Measurements from ENCODE around the gene NT5C1A.

The NT5C1A gene

GRCh38 chr1:39671793-39672550 lies at the start of gene NT5C1A:
Gene NT5C1A, minus strand, starts transcription at chr1:39672107. Its CDS starts 69 bp downstream, at chr1:39672038.
- CTCF ChIA-PET = interaction anchor here (0.7 to 18.6 kb wide), 28 partner anchors 10 to 133 kb away, joined by 3 to 362 read pairs (median 5); partner anchors contain the start of gene HPCAL4
- POLR2A ChIA-PET = no interaction called here
- TF ChIP-seq, protein P1, sequence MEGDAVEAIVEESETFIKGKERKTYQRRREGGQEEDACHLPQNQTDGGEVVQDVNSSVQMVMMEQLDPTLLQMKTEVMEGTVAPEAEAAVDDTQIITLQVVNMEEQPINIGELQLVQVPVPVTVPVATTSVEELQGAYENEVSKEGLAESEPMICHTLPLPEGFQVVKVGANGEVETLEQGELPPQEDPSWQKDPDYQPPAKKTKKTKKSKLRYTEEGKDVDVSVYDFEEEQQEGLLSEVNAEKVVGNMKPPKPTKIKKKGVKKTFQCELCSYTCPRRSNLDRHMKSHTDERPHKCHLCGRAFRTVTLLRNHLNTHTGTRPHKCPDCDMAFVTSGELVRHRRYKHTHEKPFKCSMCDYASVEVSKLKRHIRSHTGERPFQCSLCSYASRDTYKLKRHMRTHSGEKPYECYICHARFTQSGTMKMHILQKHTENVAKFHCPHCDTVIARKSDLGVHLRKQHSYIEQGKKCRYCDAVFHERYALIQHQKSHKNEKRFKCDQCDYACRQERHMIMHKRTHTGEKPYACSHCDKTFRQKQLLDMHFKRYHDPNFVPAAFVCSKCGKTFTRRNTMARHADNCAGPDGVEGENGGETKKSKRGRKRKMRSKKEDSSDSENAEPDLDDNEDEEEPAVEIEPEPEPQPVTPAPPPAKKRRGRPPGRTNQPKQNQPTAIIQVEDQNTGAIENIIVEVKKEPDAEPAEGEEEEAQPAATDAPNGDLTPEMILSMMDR (IDR thresholded peaks at IDR 0.05; ENCODE audit: insufficient read depth, low read length, missing control alignments) = no peak
- peak within 1 kb of the TSS; percentile 47 for H3K4me3 ChIP-seq (ENCODE audit: low read depth, low read length)
- no peak for DNase-seq (ENCODE audit: low read depth, low spot score)

DNA sequence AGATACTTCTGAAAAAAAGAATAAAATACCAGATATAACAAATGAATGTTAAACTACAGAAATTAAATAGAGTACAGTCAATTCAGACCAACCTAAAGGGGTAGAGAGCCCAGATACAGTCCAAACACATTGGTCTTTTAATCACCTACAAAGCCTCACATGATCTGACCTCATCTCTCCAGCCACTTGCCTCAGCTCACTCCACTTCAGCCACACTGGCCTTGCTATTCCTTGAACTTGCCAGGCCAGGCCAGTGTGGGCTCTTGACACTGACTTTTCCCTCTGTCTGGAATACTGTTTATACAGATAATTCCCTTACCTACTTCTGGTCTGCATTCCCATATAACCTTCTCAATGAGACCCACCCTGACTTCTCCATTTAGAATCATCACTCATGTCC lies 49.8 kb upstream of the NT5C1A start:
- TF ChIP-seq, protein P1 (IDR thresholded peaks at IDR 0.05; ENCODE audit: insufficient read depth, low read length, missing control alignments) = no peak
- no peak overlapping the region for H3K4me3 ChIP-seq (ENCODE audit: low read depth, low read length)
- DNase-seq (ENCODE audit: low read depth, low spot score) = no peak
- ChIA-PET CTCF (interaction anchor here (0.7 to 13.5 kb wide), 3 partner anchors 49 to 114 kb away, joined by 3 to 182 read pairs (median 4); no protein-coding TSS in a partner anchor), POLR2A (no interaction called here)

- no peak for DNase-seq (ENCODE audit: low read depth, low spot score)
- ChIA-PET POLR2A (interaction anchor here (0.7 kb wide), 1 partner anchor 144 kb away, joined by 6 read pairs; no protein-coding TSS in a partner anchor), CTCF (interaction anchor here (0.6 to 13.5 kb wide), 23 partner anchors 9 to 618 kb away, joined by 3 to 182 read pairs (median 4); partner anchors contain the start of gene NT5C1A)
- H3K4me3 ChIP-seq (ENCODE audit: low read depth, low read length) = no peak overlapping the region
- TF ChIP-seq, protein P1 (IDR thresholded peaks at IDR 0.05; ENCODE audit: insufficient read depth, low read length, missing control alignments) = peak; percentile 28
Measured at GRCh38 chr1:39720094-39720999, 48.4 kb upstream of the NT5C1A start.

DNA sequence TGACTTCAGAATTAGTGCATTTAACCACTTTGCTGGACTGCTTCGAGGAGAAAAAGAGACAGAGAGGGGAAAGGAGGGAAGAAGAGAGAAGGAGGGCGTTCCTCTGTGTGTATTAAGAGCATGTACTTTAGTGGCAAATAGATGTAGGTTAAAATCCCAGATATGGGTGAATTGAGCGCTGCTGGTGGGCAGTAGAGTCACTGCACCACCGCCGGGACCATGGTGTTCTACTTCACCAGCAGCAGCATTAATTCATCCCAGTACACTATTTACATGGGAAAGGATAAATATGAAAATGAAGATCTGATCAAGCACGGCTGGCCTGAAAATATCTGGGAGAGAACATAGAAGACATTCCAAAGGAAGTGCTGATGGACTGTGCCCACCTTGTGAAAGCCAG lies 45.9 kb upstream of the NT5C1A start:
- CTCF ChIA-PET = interaction anchor here (1.0 to 13.5 kb wide), 5 partner anchors 44 to 142 kb away, joined by 3 to 182 read pairs (median 4); no protein-coding TSS in a partner anchor
- TF ChIP-seq, protein P1 (IDR thresholded peaks at IDR 0.05; ENCODE audit: insufficient read depth, low read length, missing control alignments) = no peak
- no peak for DNase-seq (ENCODE audit: low read depth, low spot score)
- POLR2A ChIA-PET = no interaction called here
- no peak overlapping the region for H3K4me3 ChIP-seq (ENCODE audit: low read depth, low read length)

GRCh38 chr1:39713557-39713956 lies 41.6 kb upstream of the NT5C1A start:
- CTCF ChIA-PET = interaction anchor here (0.6 to 13.5 kb wide), 6 partner anchors 12 to 106 kb away, joined by 3 to 182 read pairs (median 5); no protein-coding TSS in a partner anchor
- TF ChIP-seq, protein P1 (IDR thresholded peaks at IDR 0.05; ENCODE audit: insufficient read depth, low read length, missing control alignments) = no peak
- no peak for DNase-seq (ENCODE audit: low read depth, low spot score)
- POLR2A ChIA-PET = no interaction called here
- no peak overlapping the region for H3K4me3 ChIP-seq (ENCODE audit: low read depth, low read length)

All from AG04449 (cell line).